ENCODE data around the gene BABAM2. TPM values are rescaled to one million over a fixed set of nuclear protein-coding genes. Genes with fewer than 3 reads are reported as not detected.

The BABAM2 gene
- total and polyA plus RNA-seq, 9 of the 15 experiments (the other 6 are each of a cell fraction or from before 2014, with no cell fraction given), result 10.9 to 37.4 (median 25.6) TPM

DNA sequence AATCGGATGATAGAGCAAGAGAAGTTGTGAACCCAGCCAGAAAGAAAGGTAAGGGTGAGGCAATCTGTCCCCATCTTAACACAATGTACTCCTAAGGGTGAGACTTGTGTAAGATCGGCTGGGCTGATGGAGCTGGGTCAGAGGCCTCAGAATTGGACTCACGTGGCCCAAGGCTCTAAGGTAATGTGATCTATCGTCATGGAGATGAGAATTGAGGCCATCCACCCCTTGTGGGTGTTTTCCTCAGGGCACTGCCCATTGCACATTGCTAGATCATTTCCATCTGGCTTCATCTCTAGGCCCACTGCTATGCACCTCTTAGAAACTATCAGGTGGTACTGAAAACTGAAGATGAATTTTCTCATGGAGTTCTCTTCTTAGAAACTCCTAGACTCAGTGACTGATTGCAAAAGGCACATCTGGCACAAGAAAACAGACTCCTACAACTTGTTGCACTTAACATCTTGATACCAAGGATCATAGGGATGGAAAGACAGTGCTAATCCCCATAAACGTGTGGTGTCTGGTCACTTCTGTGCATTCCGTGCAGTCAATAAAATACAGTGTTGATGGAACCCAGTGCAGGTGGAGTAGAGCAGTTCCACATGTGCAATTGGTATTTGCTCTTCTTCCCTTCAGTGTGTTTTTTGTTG is 273.2 kb downstream of the BABAM2 start:
- H3K9me3 ChIP-seq (replicated peaks; ENCODE audit: control insufficient read depth, insufficient read depth, low read depth, low read length), result no peaks in the 10 kb centered on the region
- TF ChIP-seq ZNF212 (CRISPR knock-in tag; IDR thresholded peaks at IDR 0.05) (no peak), TRIM28 (IDR thresholded peaks at IDR 0.05) (no peak), ZNF717 (CRISPR knock-in tag; IDR thresholded peaks at IDR 0.05) (no peak)

DNA sequence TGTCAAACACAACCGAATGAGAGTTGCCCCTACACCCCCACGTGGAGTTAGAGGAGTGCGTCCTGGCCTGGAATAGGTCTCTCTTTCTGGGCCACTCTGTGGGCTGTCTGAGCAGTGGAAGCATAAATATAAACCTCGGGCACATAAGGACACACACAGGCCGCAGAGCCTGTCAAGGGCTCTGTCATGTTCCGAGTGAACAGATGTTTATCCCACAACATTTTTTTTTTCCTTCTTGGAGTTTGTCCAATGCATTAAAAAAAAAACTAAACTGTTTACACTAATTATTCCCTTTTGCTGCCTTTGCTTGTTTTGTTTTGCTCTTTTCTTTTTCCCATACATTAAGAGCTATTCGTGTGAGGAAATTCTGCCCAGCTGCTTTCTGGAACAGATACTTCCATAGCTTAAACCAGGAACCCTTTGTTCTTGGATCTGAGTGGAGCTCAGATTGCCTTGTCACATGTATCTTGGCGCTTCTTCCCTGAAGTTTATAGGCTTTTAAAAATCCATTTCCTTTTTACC is 273.8 kb downstream of the BABAM2 start:
- no peak for ATAC-seq
- TF ChIP-seq, protein P1, sequence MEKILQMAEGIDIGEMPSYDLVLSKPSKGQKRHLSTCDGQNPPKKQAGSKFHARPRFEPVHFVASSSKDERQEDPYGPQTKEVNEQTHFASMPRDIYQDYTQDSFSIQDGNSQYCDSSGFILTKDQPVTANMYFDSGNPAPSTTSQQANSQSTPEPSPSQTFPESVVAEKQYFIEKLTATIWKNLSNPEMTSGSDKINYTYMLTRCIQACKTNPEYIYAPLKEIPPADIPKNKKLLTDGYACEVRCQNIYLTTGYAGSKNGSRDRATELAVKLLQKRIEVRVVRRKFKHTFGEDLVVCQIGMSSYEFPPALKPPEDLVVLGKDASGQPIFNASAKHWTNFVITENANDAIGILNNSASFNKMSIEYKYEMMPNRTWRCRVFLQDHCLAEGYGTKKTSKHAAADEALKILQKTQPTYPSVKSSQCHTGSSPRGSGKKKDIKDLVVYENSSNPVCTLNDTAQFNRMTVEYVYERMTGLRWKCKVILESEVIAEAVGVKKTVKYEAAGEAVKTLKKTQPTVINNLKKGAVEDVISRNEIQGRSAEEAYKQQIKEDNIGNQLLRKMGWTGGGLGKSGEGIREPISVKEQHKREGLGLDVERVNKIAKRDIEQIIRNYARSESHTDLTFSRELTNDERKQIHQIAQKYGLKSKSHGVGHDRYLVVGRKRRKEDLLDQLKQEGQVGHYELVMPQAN (IDR thresholded peaks at IDR 0.05; ENCODE audit: borderline replicate concordance), result no peak
- TF ChIP-seq MXI1 (IDR thresholded peaks at IDR 0.05; ENCODE audit: low read depth, low read length), result no peak
- TF ChIP-seq, protein P2, sequence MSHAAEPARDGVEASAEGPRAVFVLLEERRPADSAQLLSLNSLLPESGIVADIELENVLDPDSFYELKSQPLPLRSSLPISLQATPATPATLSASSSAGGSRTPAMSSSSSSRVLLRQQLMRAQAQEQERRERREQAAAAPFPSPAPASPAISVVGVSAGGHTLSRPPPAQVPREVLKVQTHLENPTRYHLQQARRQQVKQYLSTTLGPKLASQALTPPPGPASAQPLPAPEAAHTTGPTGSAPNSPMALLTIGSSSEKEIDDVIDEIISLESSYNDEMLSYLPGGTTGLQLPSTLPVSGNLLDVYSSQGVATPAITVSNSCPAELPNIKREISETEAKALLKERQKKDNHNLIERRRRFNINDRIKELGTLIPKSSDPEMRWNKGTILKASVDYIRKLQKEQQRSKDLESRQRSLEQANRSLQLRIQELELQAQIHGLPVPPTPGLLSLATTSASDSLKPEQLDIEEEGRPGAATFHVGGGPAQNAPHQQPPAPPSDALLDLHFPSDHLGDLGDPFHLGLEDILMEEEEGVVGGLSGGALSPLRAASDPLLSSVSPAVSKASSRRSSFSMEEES (CRISPR knock-in tag; IDR thresholded peaks at IDR 0.05), result no peak
- TF ChIP-seq, protein P3, sequence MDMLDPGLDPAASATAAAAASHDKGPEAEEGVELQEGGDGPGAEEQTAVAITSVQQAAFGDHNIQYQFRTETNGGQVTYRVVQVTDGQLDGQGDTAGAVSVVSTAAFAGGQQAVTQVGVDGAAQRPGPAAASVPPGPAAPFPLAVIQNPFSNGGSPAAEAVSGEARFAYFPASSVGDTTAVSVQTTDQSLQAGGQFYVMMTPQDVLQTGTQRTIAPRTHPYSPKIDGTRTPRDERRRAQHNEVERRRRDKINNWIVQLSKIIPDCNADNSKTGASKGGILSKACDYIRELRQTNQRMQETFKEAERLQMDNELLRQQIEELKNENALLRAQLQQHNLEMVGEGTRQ (CRISPR knock-in tag; IDR thresholded peaks at IDR 0.05), result no peak
- TF ChIP-seq PHTF2 (CRISPR knock-in tag; IDR thresholded peaks at IDR 0.05), result no peak
- no peak for TF ChIP-seq HOXB6 (CRISPR knock-in tag; IDR thresholded peaks at IDR 0.05; ENCODE audit: borderline replicate concordance)
- TF ChIP-seq ZNF217 (CRISPR knock-in tag; IDR thresholded peaks at IDR 0.05), result no peak
- TF ChIP-seq ZNF695 (CRISPR knock-in tag; IDR thresholded peaks at IDR 0.05), result no peak
- TF ChIP-seq ZNF354B (CRISPR knock-in tag; IDR thresholded peaks at IDR 0.05), result no peak

More for the DNA sequence above, 273.2 kb downstream of the BABAM2 start:
- DNase-seq (ENCODE audit: extremely low read depth in 1 of 4, low spot score in 3 of 4) (no peak), ATAC-seq (no peak), FAIRE-seq (no peak)
- Histone ChIP-seq H3K9ac (ENCODE audit: insufficient read depth in 1 of 2, low read depth in 2 of 2, low read length in 2 of 2) (no peak overlapping the region), H3K36me3 (ENCODE audit: control insufficient read depth, insufficient read depth, low read length) (no peaks in the 10 kb centered on the region), H3K27ac (ENCODE audit: extremely low read depth, low read depth, low read length) (no peak overlapping the region), H3K79me2 (ENCODE audit: control insufficient read depth, insufficient read depth, low read length) (no peaks in the 10 kb centered on the region), H3K27me3 (ENCODE audit: control insufficient read depth in 2 of 2, insufficient read depth in 2 of 2, low read length in 2 of 2) (no peaks in the 10 kb centered on the region), H3K4me2 (ENCODE audit: insufficient read depth, low read length) (no peak overlapping the region), H4K20me1 (replicated peaks; ENCODE audit: control insufficient read depth, insufficient read depth, low read length) (no peaks in the 10 kb centered on the region), H2AFZ (ENCODE audit: low read depth, low read length) (no peak overlapping the region), H3K4me3 (no peak overlapping the region), H3K9me1 (ENCODE audit: control insufficient read depth, insufficient read depth, low read length) (no peaks in the 10 kb centered on the region), H3K4me1 (replicated peaks in 1 of 2; ENCODE audit: control insufficient read depth in 2 of 2, insufficient read depth in 2 of 2, low read length in 2 of 2) (no peaks in the 10 kb centered on the region)
- intact Hi-C loops (cut with micrococcal nuclease), result no loop called here
- no TSS peak for BruUV-seq (replicated peaks)
- 33% methylated on average over 6 of the region's 6 CpGs for WGBS (ENCODE audit: insufficient coverage, low coverage, missing lambda C conversion rate)
- POLR2A ChIA-PET, result interaction anchor here (0.8 to 1.0 kb wide), 2 partner anchors 11 to 66 kb away, joined by 3 read pairs; no protein-coding TSS in a partner anchor
- in situ Hi-C loops (cut with MboI), result loop anchor here (10.0 kb wide), 1 partner anchor 241 kb away; no protein-coding TSS in a partner anchor
- CTCF ChIA-PET (ENCODE audit: low intra/inter-chr PET ratio), result no interaction called here

More for the DNA sequence above, 273.8 kb downstream of the BABAM2 start:
- intact Hi-C loops (cut with micrococcal nuclease) (no loop called here), in situ Hi-C loops (cut with MboI) (loop anchor here (10.0 kb wide), 1 partner anchor 240 kb away; no protein-coding TSS in a partner anchor)
- Histone ChIP-seq H4K20me1 (replicated peaks; ENCODE audit: control insufficient read depth, insufficient read depth, low read length) (no peaks in the 10 kb centered on the region), H3K36me3 (ENCODE audit: control insufficient read depth, insufficient read depth, low read length) (no peaks in the 10 kb centered on the region), H3K4me1 (replicated peaks in 1 of 2; ENCODE audit: control insufficient read depth in 2 of 2, insufficient read depth in 2 of 2, low read length in 2 of 2) (no peaks in the 10 kb centered on the region), H2AFZ (ENCODE audit: low read depth, low read length) (no peak overlapping the region), H3K9me1 (ENCODE audit: control insufficient read depth, insufficient read depth, low read length) (no peaks in the 10 kb centered on the region), H3K27ac (ENCODE audit: extremely low read depth, low read depth, low read length) (no peak overlapping the region), H3K9me3 (replicated peaks; ENCODE audit: control insufficient read depth, insufficient read depth, low read depth, low read length) (no peaks in the 10 kb centered on the region), H3K9ac (ENCODE audit: insufficient read depth in 1 of 2, low read depth in 2 of 2, low read length in 2 of 2) (no peak overlapping the region), H3K4me3 (no peak overlapping the region), H3K79me2 (ENCODE audit: control insufficient read depth, insufficient read depth, low read length) (no peaks in the 10 kb centered on the region), H3K27me3 (ENCODE audit: control insufficient read depth in 2 of 2, insufficient read depth in 2 of 2, low read length in 2 of 2) (no peaks in the 10 kb centered on the region), H3K4me2 (ENCODE audit: insufficient read depth, low read length) (no peak overlapping the region)
- 28% methylated on average over 7 of the region's 8 CpGs for WGBS (ENCODE audit: insufficient coverage, low coverage, missing lambda C conversion rate)
- no TSS peak for BruUV-seq (replicated peaks)
- CTCF ChIA-PET (ENCODE audit: low intra/inter-chr PET ratio), result no interaction called here
- DNase-seq (ENCODE audit: extremely low read depth in 1 of 4, low spot score in 3 of 4), result no peak
- POLR2A ChIA-PET, result interaction anchor here (0.7 kb wide), 1 partner anchor 851 kb away, joined by 3 read pairs; no protein-coding TSS in a partner anchor
- FAIRE-seq, result no peak
